Ovary (tissue), 3 donors: ENCODE measurements around the gene APC.
A peak's percentile ranks its signal among the peaks of the same experiment; 100 is the strongest.

Source experiments
- POLR2A ChIP-seq: fragments of 450-650 bp; IDR thresholded peaks from one replicate; pipeline ENCODE4 v1.6.1; 2017; ENCODE audit warnings: antibody characterized with exemption, mild to moderate bottlenecking, moderate library complexity
- TF ChIP-seq, protein P1 (sequence below), 3 donors: fragments of 450-650 bp in 2 of 3; fragments of 200-600 bp in 1 of 3; IDR thresholded peaks; one replicate each; pipeline versions ENCODE4 v1.5.1 to v1.8.0; 2016 to 2022; ENCODE audit warnings: antibody characterized with exemption in 3 of 3, mild to moderate bottlenecking in 1 of 3
- donor health status: DM: no; HTN: no; CAD: no.

DNA sequence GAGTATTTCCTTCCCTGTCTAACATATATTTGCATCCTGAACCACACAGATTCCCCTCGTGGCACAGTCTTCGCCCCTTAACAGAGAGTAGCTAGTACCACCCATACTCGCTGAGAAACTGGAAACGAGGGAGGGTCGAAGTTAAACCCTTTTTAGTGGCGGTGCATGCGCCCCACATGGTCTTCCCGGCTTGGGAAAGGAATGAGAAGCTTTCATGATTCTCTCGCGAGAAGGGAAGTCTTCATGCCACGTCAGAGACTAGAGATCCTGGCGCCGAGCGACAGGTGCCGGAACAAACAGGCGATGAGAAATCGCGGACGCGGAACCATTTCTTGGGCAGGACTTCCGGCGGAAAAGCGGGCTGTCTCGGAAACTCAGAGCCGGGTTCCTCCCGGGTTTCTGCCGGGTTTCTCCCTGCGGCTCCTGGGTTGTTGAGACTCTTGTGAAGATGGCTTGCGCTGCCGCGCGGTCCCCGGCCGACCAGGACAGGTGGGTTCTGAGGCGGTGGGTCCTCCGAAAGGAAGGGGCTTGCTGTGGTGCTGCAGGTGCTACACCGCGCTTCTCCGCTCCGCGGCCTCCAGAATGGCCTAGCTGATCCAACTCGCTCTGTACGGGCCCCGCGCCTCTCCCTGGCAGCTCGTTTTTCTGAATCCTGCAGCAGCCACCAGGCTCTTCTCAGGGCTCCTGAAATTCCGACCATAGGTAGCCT lies 123.4 kb downstream of the APC start, which contains the start of gene SRP19:
- peak; percentile 50 for TF ChIP-seq POLR2A
- TF ChIP-seq, protein P1, sequence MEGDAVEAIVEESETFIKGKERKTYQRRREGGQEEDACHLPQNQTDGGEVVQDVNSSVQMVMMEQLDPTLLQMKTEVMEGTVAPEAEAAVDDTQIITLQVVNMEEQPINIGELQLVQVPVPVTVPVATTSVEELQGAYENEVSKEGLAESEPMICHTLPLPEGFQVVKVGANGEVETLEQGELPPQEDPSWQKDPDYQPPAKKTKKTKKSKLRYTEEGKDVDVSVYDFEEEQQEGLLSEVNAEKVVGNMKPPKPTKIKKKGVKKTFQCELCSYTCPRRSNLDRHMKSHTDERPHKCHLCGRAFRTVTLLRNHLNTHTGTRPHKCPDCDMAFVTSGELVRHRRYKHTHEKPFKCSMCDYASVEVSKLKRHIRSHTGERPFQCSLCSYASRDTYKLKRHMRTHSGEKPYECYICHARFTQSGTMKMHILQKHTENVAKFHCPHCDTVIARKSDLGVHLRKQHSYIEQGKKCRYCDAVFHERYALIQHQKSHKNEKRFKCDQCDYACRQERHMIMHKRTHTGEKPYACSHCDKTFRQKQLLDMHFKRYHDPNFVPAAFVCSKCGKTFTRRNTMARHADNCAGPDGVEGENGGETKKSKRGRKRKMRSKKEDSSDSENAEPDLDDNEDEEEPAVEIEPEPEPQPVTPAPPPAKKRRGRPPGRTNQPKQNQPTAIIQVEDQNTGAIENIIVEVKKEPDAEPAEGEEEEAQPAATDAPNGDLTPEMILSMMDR (IDR thresholded peaks at IDR 0.05) = no peak
